ENCODE results near the gene MSH5.

MSH5 gene

DNA sequence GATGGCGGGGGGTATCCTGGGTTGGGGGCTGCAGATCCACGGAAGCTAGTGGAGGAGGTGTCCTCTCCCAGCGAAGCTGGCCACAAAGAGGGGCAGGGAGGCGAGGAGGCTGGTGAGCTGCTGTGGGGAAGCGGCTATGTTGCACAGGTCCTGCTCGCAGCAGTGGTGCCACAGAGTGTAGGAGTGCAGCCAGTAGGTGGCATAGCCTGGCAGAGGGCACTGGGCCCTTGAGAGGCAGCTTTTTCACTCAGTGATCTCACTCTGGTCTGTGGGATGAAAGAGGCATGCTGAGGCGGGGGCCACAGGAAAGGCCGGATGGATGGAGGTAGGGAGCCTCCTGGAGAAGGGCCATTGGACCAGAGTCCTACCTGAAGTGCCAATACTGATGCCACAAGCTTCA is 27.5 kb upstream of the MSH5 start:
- TF ChIP-seq, protein P1, sequence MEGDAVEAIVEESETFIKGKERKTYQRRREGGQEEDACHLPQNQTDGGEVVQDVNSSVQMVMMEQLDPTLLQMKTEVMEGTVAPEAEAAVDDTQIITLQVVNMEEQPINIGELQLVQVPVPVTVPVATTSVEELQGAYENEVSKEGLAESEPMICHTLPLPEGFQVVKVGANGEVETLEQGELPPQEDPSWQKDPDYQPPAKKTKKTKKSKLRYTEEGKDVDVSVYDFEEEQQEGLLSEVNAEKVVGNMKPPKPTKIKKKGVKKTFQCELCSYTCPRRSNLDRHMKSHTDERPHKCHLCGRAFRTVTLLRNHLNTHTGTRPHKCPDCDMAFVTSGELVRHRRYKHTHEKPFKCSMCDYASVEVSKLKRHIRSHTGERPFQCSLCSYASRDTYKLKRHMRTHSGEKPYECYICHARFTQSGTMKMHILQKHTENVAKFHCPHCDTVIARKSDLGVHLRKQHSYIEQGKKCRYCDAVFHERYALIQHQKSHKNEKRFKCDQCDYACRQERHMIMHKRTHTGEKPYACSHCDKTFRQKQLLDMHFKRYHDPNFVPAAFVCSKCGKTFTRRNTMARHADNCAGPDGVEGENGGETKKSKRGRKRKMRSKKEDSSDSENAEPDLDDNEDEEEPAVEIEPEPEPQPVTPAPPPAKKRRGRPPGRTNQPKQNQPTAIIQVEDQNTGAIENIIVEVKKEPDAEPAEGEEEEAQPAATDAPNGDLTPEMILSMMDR (IDR thresholded peaks at IDR 0.05; ENCODE audit: insufficient read depth, low read depth, low read length, missing control alignments), result peak; percentile 21
- no peak overlapping the region for H3K4me3 ChIP-seq (ENCODE audit: low read depth, low read length)
- no peak for DNase-seq (ENCODE audit: low read depth)

DNA sequence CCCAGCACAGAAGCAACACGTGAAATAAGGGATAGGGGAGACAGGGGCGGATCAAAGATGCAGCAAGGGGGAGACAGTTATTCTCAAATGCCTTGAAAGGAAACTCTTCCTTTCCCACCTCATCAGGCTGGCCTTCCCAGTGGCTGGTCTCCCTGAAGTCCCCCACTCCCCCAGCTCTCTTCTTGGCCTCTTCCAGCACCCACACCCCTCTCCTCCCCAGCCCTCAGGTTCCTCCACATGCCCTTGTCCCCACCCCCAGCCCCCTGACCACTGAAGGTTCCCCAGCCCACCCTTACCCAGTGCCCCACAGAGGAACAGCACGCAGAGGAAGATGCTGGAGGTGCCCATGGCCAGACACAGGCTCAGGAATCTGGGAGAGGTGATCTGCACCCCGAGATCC is 26.3 kb upstream of the MSH5 start:
- H3K4me3 ChIP-seq (ENCODE audit: low read depth, low read length), result no peak overlapping the region
- no peak for DNase-seq (ENCODE audit: low read depth)
- TF ChIP-seq, protein P1 (IDR thresholded peaks at IDR 0.05; ENCODE audit: insufficient read depth, low read depth, low read length, missing control alignments), result no peak

DNA sequence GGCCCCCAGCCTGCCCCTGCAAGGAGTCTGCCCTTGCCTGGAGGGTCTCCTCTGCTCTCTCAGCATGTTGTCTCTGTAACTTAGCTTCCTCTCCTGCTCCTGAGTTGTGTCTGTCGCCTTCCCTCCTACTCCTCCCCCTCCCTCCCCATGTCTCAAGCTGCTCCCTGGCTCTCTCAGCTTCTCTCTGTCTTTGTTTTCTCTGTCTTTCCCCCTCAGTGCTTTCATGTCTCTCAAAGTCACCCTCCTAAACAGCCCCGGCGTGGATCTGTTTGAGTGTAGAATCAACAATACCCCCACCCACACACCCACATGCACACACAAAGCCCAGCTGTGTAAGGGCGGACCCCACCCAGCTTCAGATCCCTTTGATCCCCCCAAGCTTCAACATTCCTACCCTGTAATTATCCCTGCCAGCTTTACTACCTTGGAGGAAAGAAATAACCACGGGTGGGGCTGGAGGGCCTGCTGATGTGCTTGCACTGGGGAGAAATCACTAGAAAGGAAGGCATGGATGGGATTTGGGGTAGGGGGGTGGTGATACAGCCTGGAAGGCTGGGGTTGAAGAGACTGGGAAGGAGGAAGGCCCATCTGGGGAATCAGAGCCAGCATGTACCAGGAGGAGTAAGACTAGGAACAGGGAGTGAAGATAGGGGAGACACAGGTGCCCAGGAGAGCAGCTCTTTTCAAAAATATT is 25.7 kb upstream of the MSH5 start:
- TF ChIP-seq, protein P1 (IDR thresholded peaks at IDR 0.05; ENCODE audit: insufficient read depth, low read depth, low read length, missing control alignments), result no peak
- H3K4me3 ChIP-seq (ENCODE audit: low read depth, low read length), result no peak overlapping the region
- no peak for DNase-seq (ENCODE audit: low read depth)

DNA sequence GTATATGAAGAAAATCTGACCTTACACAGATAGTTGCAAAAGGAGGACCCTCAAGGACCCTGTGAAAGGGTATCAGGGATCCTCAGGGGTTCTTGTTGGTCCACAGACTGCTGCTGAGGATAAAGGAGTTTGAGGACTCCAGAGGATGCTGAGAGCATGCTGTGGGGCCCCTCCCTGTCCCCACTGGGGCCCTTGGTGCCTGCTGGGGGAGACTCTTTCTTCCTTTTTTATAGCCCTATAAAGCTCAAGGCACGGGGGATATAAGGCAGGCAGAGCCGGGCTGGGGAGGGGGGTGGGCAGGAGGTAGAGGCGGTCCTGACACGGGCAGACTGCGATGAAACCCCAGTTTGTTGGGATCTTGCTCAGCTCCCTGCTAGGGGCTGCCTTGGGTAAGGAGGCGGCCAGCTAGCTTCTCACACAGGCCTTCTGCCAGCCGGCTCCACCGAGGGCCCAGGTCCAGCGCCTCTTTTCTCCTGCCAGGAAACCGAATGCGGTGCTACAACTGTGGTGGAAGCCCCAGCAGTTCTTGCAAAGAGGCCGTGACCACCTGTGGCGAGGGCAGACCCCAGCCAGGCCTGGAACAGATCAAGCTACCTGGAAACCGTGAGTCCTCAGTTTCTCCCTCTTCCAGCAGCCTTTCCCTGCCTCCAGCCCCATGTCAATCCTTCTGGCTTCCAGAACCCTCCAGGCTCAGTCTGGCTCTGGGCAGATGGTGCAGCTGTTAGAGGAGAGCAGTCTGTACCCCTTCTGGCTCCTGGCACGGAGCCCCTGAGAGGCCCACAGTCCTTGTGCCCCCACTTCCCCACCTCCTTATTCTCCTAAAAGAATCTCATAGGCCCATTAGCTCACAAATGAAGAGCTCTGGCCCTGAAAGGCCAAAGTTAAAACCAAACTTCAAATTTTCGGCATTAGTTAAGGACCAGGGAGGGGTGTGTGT is 24.5 kb upstream of the MSH5 start, which contains the start of gene LY6G6D:
Gene LY6G6D, plus strand, starts transcription at position 327 of the 937 bp plus-strand sequence. Its CDS starts 8 bp downstream, at position 335.
- DNase-seq (ENCODE audit: low read depth), result no peak
- TF ChIP-seq, protein P1 (IDR thresholded peaks at IDR 0.05; ENCODE audit: insufficient read depth, low read depth, low read length, missing control alignments), result no peak
- no peak within 1 kb of the TSS for H3K4me3 ChIP-seq (ENCODE audit: low read depth, low read length)

DNA sequence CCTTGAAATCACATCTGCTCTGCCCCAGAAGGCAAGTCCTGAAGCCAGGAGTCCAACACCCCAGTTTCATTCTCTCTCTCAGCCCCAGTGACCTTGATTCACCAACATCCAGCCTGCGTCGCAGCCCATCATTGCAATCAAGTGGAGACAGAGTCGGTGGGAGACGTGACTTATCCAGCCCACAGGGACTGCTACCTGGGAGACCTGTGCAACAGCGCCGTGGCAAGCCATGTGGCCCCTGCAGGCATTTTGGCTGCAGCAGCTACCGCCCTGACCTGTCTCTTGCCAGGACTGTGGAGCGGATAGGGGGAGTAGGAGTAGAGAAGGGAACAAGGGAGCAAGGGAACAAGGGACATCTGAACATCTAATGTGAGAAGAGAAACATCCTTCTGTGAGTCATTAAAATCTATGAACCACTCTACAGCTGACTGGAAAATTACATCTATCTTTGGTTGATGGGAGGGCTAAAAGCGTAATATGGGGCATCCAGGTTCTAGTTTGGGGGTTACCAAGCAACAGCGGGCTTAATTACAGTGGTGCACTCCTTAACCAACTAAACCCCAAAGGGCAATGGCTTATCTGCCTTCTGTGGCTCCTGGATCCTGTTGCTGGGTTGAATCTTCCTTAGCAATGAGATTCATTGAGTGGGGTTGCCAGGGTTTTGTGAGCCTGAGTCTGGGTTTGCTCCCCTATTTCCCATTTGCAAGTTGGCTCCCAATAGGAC is 22.1 kb upstream of the MSH5 start:
- no peak overlapping the region for H3K4me3 ChIP-seq (ENCODE audit: low read depth, low read length)
- TF ChIP-seq, protein P1 (IDR thresholded peaks at IDR 0.05; ENCODE audit: insufficient read depth, low read depth, low read length, missing control alignments), result no peak
- no peak for DNase-seq (ENCODE audit: low read depth)

DNA sequence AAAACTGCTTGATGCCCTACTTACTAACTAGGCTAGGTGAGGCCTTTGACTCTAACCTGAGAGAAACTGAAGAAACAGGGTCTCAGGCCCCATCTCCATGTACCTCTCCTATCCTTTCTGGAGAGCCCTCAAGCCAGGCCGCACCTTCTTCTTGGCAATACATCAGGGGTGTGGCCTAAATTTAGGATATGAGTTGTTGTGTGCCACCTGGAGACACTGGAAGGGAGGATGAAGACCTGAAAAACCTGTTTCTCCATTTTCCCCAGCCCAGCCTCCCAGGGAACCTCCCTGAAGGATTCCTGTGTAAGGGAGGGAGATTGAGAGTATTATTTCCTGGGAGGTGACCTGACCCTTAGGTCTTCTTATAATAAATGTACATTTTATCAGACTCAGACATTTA is 21.5 kb upstream of the MSH5 start:
- no peak for DNase-seq (ENCODE audit: low read depth)
- no peak overlapping the region for H3K4me3 ChIP-seq (ENCODE audit: low read depth, low read length)
- TF ChIP-seq, protein P1 (IDR thresholded peaks at IDR 0.05; ENCODE audit: insufficient read depth, low read depth, low read length, missing control alignments), result no peak
